ENCODE data around the gene SUSD4.

- TF ChIP-seq CTCF (IDR thresholded peaks at IDR 0.05; ENCODE audit: extremely low read depth in 1 of 2, insufficient read depth in 1 of 2, low read depth in 1 of 2, low read length in 2 of 2) (no peak), POLR2A (IDR thresholded peaks at IDR 0.05; ENCODE audit: low read depth, low read length) (no peak), POLR2AphosphoS5 (IDR thresholded peaks at IDR 0.05; ENCODE audit: insufficient read depth, low read depth, low read length) (no peak), EZH2 (IDR thresholded peaks at IDR 0.05; ENCODE audit: borderline replicate concordance, low read depth, low read length, severe bottlenecking) (no peak), FOS (IDR thresholded peaks at IDR 0.05; ENCODE audit: borderline replicate concordance, insufficient read depth, low read length) (no peak), MAX (IDR thresholded peaks at IDR 0.05; ENCODE audit: insufficient read depth, insufficient read length) (no peak), MYC (IDR thresholded peaks at IDR 0.05; ENCODE audit: low read depth, low read length) (no peak), GATA2 (IDR thresholded peaks at IDR 0.05; ENCODE audit: insufficient read depth, insufficient read length, low read depth, low read length) (no peak)
These were observed 132.9 kb downstream of the SUSD4 start for GRCh38 chr1:223231011-223231572.
